Measurements from ENCODE around the gene EYS.

DNA sequence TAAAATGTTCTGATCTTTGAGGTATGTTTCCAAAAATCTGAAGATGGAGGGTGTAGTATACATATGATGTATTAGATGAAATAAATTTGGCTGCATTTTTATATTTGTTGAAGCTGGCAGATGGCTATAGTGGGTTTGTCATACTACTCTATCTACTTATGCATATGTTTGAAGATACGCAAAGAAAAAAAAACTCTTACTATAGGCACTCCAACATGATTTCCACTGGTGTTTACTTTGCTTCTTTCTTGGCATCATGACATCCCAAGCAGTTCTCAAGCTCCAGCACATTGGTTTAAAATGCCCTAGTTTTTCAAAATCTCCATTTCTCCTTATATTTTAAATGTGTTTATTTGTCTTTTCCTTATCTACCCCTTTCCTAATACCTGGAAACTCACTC lies 1359.6 kb downstream of the EYS start:
- TF ChIP-seq, protein P1, sequence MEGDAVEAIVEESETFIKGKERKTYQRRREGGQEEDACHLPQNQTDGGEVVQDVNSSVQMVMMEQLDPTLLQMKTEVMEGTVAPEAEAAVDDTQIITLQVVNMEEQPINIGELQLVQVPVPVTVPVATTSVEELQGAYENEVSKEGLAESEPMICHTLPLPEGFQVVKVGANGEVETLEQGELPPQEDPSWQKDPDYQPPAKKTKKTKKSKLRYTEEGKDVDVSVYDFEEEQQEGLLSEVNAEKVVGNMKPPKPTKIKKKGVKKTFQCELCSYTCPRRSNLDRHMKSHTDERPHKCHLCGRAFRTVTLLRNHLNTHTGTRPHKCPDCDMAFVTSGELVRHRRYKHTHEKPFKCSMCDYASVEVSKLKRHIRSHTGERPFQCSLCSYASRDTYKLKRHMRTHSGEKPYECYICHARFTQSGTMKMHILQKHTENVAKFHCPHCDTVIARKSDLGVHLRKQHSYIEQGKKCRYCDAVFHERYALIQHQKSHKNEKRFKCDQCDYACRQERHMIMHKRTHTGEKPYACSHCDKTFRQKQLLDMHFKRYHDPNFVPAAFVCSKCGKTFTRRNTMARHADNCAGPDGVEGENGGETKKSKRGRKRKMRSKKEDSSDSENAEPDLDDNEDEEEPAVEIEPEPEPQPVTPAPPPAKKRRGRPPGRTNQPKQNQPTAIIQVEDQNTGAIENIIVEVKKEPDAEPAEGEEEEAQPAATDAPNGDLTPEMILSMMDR (conservative IDR thresholded peaks at IDR 0.05; ENCODE audit: low read length) = no peak
- no peak for TF ChIP-seq EZH2phosphoT487 (IDR thresholded peaks at IDR 0.05; ENCODE audit: borderline replicate concordance)

All from Loucy (cell line).